GM08714 (cell line): ENCODE results near the gene VPS54.

Experiments used
- H3K4me3 ChIP-seq: fragments of 200-500 bp; sonication (Bioruptor generic); 2 replicates; pipeline ENCODE4 v1.5.1; 2014; ENCODE audit warnings: mild to moderate bottlenecking, low read length, inconsistent platforms
- ZNF274 ChIP-seq: IDR thresholded peaks from 2 replicates; pipeline ENCODE4 v1.6.1; 2012; ENCODE audit warnings: mild to moderate bottlenecking, low read depth, low read length

VPS54 gene

GRCh38 chr2:63880625-63881024 lies 138.6 kb downstream of the VPS54 start:
- no peak overlapping the region for H3K4me3 ChIP-seq
- TF ChIP-seq ZNF274, result no peak

DNA sequence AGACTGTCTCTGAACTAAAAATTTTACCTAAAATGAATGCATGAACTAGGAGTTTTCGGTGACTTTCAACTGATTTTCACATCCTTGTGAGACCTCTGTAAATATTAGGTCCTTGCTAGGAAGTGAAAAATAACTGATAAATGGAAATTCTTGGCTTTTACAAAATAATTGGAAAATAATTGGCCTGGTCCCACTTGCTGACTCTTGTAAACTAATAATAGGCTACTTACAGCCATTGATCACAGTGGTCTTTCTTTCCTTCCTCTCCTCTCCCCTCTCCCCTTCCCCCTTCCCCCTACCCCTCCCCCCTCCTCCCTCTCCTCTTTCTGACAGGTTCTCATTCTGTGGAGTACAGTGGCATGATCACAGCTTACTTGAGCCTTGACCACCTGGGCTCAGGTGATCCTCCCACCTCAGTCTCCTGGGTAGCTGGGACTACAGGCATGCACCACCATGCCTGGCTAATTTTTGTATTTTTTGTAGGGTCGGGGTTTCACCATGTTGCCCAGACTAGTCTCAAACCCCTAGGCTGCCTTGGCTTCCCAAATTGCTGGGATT lies 139.3 kb downstream of the VPS54 start:
- TF ChIP-seq ZNF274, result no peak
- H3K4me3 ChIP-seq, result no peak overlapping the region

DNA sequence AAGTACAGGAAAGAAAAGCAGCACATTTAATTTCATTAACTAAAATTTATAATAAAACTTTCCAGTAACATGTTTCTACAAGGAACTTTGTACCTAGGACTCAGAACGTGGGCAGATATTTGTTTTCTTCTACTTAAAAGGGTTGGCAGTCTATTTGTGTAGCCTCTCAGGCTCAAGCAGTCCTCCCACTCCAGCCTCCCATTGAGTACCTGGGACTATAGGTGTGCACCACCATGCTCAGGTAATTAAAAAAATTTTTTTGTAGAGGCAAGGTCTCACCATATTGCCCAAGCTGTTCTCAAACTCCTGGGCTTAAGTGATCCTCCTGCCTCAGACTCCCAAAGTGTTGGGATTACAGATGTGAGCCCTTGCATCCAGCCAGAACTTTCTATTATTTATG lies 140.7 kb downstream of the VPS54 start:
- no peak for TF ChIP-seq ZNF274
- no peak overlapping the region for H3K4me3 ChIP-seq

DNA sequence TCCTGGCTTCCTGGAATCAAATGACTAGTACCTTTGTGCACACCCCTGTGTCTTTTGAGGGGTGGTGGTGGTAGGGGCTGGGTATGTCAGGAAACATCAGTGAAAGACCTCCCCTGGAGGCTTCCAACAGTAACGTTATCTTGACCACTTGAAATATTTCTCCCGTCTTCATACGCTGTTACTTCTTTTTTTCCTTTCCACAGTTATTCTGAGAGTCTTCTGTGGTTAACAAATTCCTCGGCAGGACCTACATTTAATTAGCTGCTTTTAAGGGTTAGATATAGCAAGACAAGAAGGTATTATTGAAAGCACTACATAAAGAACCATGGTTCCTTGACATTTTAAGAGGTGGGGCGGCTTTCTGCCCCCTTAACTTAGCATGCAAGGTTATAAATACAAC lies 142.9 kb downstream of the VPS54 start:
- TF ChIP-seq ZNF274, result no peak
- H3K4me3 ChIP-seq, result no peak overlapping the region

DNA sequence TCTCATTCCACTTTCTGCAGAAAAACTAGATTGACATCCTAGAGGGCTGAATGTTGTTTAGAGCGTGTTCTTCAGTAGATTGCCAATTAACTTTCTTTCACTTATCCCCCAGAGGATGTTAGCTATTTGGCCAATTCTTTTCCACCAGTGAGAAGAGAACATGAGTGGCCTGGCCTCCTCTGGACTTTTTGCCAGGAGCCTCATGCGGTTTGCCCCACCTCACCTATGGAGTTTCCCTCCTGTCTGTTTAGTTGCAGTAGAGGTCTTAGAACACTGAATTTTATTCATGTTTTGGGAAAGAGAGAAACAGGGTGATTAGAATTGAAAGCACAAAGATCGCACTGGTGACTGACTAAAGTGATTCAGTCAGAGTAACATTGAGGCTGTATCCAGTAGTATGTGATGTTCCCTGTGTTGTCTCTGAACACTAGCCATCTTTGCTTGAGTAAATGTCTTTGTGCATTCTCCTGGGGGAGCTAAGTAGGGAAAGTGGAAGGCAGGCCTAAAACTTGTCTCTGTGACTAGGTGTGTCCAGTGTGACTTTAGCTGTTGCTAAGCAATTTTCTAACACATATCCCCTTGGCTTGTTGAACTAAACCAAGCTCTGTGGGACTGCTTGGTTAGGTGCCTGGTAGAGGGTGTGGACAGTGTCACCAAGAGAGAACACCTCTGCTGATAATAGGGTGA lies 143.5 kb downstream of the VPS54 start:
- no peak for TF ChIP-seq ZNF274
- no peak overlapping the region for H3K4me3 ChIP-seq

DNA sequence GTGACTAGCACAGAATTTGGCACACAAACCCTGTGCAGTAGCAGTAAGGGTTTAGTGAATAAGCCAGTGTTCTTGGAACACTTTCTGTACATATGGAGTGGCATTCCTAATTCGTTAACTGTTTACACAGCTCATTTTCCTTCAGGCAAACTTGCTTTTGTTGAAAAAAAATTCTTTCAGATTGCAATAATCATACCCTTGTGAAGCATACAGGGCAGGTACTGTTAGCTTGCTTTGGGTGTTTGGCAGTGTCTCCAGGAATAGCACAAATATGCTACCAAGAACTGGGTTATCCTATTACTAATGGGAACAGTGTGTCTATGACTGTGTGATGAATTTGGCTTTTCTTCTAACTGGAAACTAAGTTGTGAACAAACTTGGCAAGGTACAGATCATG lies 144.1 kb downstream of the VPS54 start:
- H3K4me3 ChIP-seq, result no peak overlapping the region
- no peak for TF ChIP-seq ZNF274

DNA sequence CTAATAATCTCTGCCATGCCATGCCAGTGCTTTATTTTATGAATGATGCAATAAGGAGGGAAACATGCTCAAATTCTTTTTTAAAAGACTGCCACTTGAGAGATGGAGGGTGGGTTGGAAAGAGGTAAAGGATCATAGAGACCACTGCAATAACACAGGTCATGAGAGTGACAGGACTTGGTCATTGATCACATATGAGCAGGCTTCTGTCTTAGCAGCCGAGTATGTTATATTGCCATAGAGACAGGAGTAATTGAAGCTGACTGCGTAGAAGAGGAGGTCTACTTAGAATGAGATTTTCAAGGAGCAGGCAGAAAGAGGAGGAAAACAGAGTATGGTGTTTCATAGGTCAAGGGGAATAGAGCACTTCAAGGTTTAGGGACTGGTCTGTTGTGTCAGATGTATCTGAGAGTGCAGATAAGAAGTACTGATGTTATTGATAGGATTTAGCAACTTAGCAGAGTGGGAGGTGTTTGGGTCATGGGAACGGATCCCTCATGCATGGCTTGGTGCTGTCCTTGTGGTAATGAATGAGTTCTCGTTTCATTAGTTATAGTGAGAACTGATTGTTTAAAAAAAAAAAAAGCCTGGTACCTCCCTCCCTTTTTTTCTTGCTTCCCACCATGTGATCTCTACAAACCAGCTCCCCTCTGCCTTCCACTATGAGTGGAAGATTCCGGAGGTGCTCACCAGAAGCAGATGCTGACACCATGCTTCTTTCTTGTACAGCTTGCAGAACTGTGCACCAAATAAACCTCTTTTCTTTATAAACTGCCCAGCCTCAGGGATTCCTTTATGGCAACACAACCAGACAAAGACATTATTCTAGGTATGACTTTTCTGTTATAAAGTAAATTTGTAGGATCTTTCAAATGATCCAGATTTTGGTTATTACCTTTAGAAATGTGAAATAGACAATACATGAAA lies 144.8 kb downstream of the VPS54 start:
- no peak for TF ChIP-seq ZNF274
- H3K4me3 ChIP-seq, result no peak overlapping the region

GRCh38 chr2:63872571-63873328 lies 146.5 kb downstream of the VPS54 start:
- TF ChIP-seq ZNF274, result no peak
- H3K4me3 ChIP-seq, result no peak overlapping the region

DNA sequence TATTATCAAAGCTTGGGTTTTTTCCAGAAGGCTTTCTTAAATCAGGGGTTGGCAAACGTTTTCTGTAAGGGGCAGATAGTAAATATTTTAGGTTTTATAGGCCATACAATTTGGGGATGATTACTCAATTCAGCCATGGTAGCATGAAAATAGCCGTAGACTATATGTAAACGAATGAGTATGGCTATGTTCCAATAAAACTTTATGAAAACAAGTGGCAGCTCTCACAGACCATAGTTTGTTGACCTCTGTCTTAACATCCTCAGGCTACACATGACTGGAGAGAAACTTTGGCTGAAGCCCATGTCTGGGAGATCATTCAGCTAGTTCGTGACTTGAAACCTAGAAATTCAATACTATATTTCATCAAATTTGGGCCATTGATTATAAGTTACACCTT lies 147.4 kb downstream of the VPS54 start:
- H3K4me3 ChIP-seq, result no peak overlapping the region
- no peak for TF ChIP-seq ZNF274

- no peak for TF ChIP-seq ZNF274
- no peak overlapping the region for H3K4me3 ChIP-seq
Observed at GRCh38 chr2:63870679-63871078, 148.5 kb downstream of the VPS54 start.

DNA sequence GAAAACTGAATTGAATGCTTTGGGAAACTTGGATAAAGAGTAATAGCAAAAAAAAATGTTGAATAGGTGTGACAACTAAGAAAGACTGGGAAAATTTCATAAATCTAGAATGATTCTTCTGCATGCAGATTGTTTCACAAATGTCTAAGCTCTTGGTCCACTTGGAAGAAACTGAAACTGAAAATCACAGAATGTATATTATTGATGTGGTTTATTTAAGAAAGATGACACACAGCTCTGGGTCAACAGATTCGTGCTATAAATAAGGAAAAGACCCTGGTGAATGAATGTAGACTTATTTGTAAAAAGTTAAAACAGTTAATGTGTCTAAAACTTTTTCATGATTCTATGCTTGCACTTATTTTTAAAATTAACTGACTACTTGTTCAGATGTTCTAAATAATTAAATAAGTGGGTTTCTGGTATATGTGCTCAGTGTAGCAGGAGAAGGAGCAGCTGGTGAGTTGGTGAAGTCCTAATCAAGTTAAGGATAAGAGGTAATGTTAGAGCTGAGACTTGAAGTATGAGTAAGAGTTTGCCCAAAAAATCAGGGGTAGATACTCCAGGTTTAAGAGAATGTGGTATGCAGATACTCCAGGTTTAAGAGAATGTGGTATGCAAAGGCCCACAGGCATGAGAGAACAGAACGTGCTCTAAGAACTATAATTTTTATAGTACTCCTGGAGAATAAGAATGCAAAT lies 153.1 kb downstream of the VPS54 start:
- no peak for TF ChIP-seq ZNF274
- no peak overlapping the region for H3K4me3 ChIP-seq

- H3K4me3 ChIP-seq, result no peak overlapping the region
- no peak for TF ChIP-seq ZNF274
Observed at GRCh38 chr2:63865159-63865799, 153.9 kb downstream of the VPS54 start.

- no peak overlapping the region for H3K4me3 ChIP-seq
- TF ChIP-seq ZNF274, result no peak
Observed at GRCh38 chr2:63863707-63864106, 155.5 kb downstream of the VPS54 start.
